GM19025 (cell line): Measurements from ENCODE around the gene ERBB2.

Source experiments
- ATAC-seq: cut with Tn5 transposase; IDR thresholded peaks from one replicate; pipeline ENCODE4 v1.9.1; 2021; ENCODE audit warnings: mild to moderate bottlenecking, low read depth, moderate library complexity; ENCODE audit not compliant: unreplicated experiment

The ERBB2 gene

GRCh38 chr17:39699818-39700147, at the start of gene ERBB2:
Gene ERBB2, plus strand, starts transcription at chr17:39700064. Its CDS starts 175 bp downstream, at chr17:39700239.
- no peak for ATAC-seq

GRCh38 chr17:39650121-39650579, 49.7 kb upstream of the ERBB2 start:
- no peak for ATAC-seq

- ATAC-seq: no peak
Measured at GRCh38 chr17:39651923-39652586, 47.8 kb upstream of the ERBB2 start.

GRCh38 chr17:39652587-39653315, 47.1 kb upstream of the ERBB2 start:
- no peak for ATAC-seq

- ATAC-seq: no peak
Measured at GRCh38 chr17:39653316-39653661, 46.6 kb upstream of the ERBB2 start.

GRCh38 chr17:39653662-39654331, 46.1 kb upstream of the ERBB2 start:
- no peak for ATAC-seq

- no peak for ATAC-seq
Measured at GRCh38 chr17:39655105-39655504, 44.8 kb upstream of the ERBB2 start.

- no peak for ATAC-seq
Measured at GRCh38 chr17:39658346-39658745, 41.5 kb upstream of the ERBB2 start.

GRCh38 chr17:39658760-39659159, 41.1 kb upstream of the ERBB2 start:
- no peak for ATAC-seq

- no peak for ATAC-seq
Measured at GRCh38 chr17:39659279-39660010, 40.4 kb upstream of the ERBB2 start.

GRCh38 chr17:39660011-39660360, 39.9 kb upstream of the ERBB2 start:
- ATAC-seq: no peak

- no peak for ATAC-seq
Measured at GRCh38 chr17:39660397-39661385, 39.2 kb upstream of the ERBB2 start.

GRCh38 chr17:39661744-39662541, 37.9 kb upstream of the ERBB2 start:
- ATAC-seq: no peak

- ATAC-seq: no peak
Measured at GRCh38 chr17:39662551-39663339, 37.1 kb upstream of the ERBB2 start.

- ATAC-seq: no peak
Measured at GRCh38 chr17:39663340-39663687, 36.5 kb upstream of the ERBB2 start.

GRCh38 chr17:39663688-39664580, 35.9 kb upstream of the ERBB2 start:
- ATAC-seq: no peak
